Measurements from ENCODE around the gene KIF26B.
"Not testable (repeated sequence)": the region's sequence is repeated elsewhere in the genome, so short reads cannot be mapped to it uniquely, and the experiment has no call there.

KIF26B gene

GRCh38 chr1:245671966-245672767 lies 517.4 kb downstream of the KIF26B start:
- no peak for DNase-seq

- not testable (repeated sequence) for DNase-seq
These were observed 518.3 kb downstream of the KIF26B start for GRCh38 chr1:245672836-245673656.

GRCh38 chr1:245673881-245674414 lies 519.2 kb downstream of the KIF26B start:
- peak; percentile 51 for DNase-seq

- DNase-seq: peak; percentile 82
These were observed 522.9 kb downstream of the KIF26B start for GRCh38 chr1:245677461-245678240.

- DNase-seq: no peak
These were observed 524.2 kb downstream of the KIF26B start for GRCh38 chr1:245678860-245679411.

GRCh38 chr1:245679821-245680780 lies 525.3 kb downstream of the KIF26B start:
- DNase-seq: no peak

GRCh38 chr1:245682638-245683628 lies 528.1 kb downstream of the KIF26B start:
- DNase-seq: peak; percentile 49

- no peak for DNase-seq
These were observed 528.9 kb downstream of the KIF26B start for GRCh38 chr1:245683676-245684075.

GRCh38 chr1:245684166-245684565 lies 529.4 kb downstream of the KIF26B start:
- no peak for DNase-seq

GRCh38 chr1:245684571-245684970 lies 529.8 kb downstream of the KIF26B start:
- no peak for DNase-seq

GRCh38 chr1:245685111-245685810 lies 530.5 kb downstream of the KIF26B start:
- DNase-seq: no peak

GRCh38 chr1:245686006-245686405 lies 531.2 kb downstream of the KIF26B start:
- no peak for DNase-seq

- no peak for DNase-seq
These were observed 531.8 kb downstream of the KIF26B start for GRCh38 chr1:245686446-245687030.

GRCh38 chr1:245687152-245687635 lies 532.4 kb downstream of the KIF26B start:
- no peak for DNase-seq

- DNase-seq: no peak
These were observed 533.1 kb downstream of the KIF26B start for GRCh38 chr1:245687636-245688535.

- DNase-seq: no peak
These were observed 534.0 kb downstream of the KIF26B start for GRCh38 chr1:245688536-245689453.
